Measurements from ENCODE around the gene ST6GALNAC5. TPM values are rescaled to one million over a fixed set of nuclear protein-coding genes. Genes with fewer than 3 reads are reported as not detected.

The ST6GALNAC5 gene
- total and polyA plus RNA-seq, 10 of the 15 experiments (the other 5 are each of a cell fraction or from before 2014, with no cell fraction given): under 0.01 to 1.8 (median 0.07) TPM; not detected in 6

Small RNA genes within 50 kb of the gene (microRNA-seq; reads per million reads assigned to microRNA genes)
- not detected for gene MIR7156

Small RNA genes within 50 kb of the gene (small RNA-seq; reads per million reads assigned to genes)
- not detected for gene MIR7156
